ENCODE measurements around the gene ARL2BP. TPM values are rescaled to one million over a fixed set of nuclear protein-coding genes. Genes with fewer than 3 reads are reported as not detected.

The ARL2BP gene
- total RNA-seq, 1 experiment from 2014 or later, result 47.6 TPM

- Mint-ChIP-seq H3K27me3 (ENCODE audit: insufficient read depth, unreplicated experiment) (no peaks in the 10 kb centered on the region), H3K9me3 (ENCODE audit: unreplicated experiment) (no peaks in the 10 kb centered on the region), H3K4me3 (ENCODE audit: unreplicated experiment) (peak overlapping the region; percentile 21), H3K4me1 (ENCODE audit: low read depth, unreplicated experiment) (peaks cover 26% of the 10 kb centered on the region), H3K36me3 (ENCODE audit: insufficient read depth, unreplicated experiment) (peaks cover 17% of the 10 kb centered on the region), H3K27ac (ENCODE audit: unreplicated experiment) (no peak overlapping the region)
- ChIA-PET CTCF (interaction anchor here (0.5 to 3.7 kb wide), 18 partner anchors 11 to 622 kb away, joined by 3 to 88 read pairs (median 6); partner anchors contain the start of genes ARL2BP, CIAPIN1, COQ9 and PLLP), POLR2A (interaction anchor here (0.6 to 1.6 kb wide), 2 partner anchors 55 to 117 kb away, joined by 3 to 6 read pairs; partner anchors contain the start of gene ARL2BP)
- H3K27me3 ChIP-seq (replicated peaks; ENCODE audit: control insufficient read depth, insufficient read depth, low read length), result no peaks in the 10 kb centered on the region
- no peaks in the 10 kb centered on the region for H3K9me3 ChIP-seq
- peak overlapping the region; percentile 52 for H3K4me3 ChIP-seq (ENCODE audit: low read depth, low read length)
- H3K4me1 ChIP-seq, result peaks cover 30% of the 10 kb centered on the region
- TF ChIP-seq CTCF (IDR thresholded peaks at IDR 0.05; ENCODE audit: insufficient read depth in 1 of 2, low read depth in 1 of 2, low read length in 1 of 2, severe bottlenecking in 1 of 2, unreplicated experiment in 1 of 2), result peak; percentile 97
- BruUV-seq (replicated peaks), result no TSS peak
- DNase-seq, result peak; percentile 99
- H3K36me3 ChIP-seq (ENCODE audit: control insufficient read depth, insufficient read depth, low read length), result no peaks in the 10 kb centered on the region
- intact Hi-C loops (cut with micrococcal nuclease; ENCODE audit: unreplicated experiment), result loop anchor here (1.0 kb wide), 6 partner anchors 55 to 219 kb away; partner anchors contain the start of genes ARL2BP, PSME3IP1 and RSPRY1
Measured at GRCh38 chr16:57300387-57301125, 55.5 kb downstream of the ARL2BP start.

DNA sequence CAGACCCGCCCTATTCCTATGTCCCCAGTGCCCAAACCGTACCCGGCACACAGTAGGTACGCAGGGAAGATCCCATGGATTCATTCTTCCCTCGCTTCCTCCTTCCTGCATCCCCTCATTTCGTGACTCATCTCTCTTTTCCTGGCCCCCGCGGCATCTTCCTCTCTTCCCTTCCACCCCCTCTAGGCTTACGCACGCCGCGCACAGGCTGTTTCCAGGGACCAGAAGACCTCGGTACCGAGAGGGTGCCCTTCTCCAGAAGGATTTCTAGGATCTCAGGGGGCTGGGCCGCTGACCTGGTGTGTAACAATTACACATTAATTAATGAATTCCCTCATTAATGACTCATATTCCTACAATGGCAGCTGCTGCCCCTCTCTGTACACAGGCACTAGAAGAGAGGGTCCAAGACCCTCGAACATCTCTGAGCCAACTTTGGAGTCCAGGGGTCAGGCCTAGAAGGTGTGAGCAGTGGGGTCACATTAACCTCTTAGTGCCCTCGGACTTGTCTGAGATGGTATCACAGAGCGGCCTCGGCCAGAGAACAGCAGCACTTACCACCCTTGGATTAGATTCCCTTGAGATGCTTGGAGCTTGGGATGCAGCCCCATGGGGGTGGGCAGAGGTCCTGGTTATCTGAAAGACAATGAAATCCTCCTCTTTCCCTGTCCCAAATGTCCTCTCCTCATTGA is 56.2 kb downstream of the ARL2BP start:
- Mint-ChIP-seq H3K36me3 (ENCODE audit: insufficient read depth, unreplicated experiment) (peaks cover 17% of the 10 kb centered on the region), H3K4me3 (ENCODE audit: unreplicated experiment) (peak overlapping the region; percentile 21), H3K9me3 (ENCODE audit: unreplicated experiment) (no peaks in the 10 kb centered on the region), H3K27me3 (ENCODE audit: insufficient read depth, unreplicated experiment) (no peaks in the 10 kb centered on the region), H3K4me1 (ENCODE audit: low read depth, unreplicated experiment) (peaks cover 27% of the 10 kb centered on the region), H3K27ac (ENCODE audit: unreplicated experiment) (no peak overlapping the region)
- H3K36me3 ChIP-seq (ENCODE audit: control insufficient read depth, insufficient read depth, low read length), result no peaks in the 10 kb centered on the region
- H3K9me3 ChIP-seq, result no peaks in the 10 kb centered on the region
- no peak for DNase-seq
- H3K27me3 ChIP-seq (replicated peaks; ENCODE audit: control insufficient read depth, insufficient read depth, low read length), result no peaks in the 10 kb centered on the region
- no peak for TF ChIP-seq CTCF (IDR thresholded peaks at IDR 0.05; ENCODE audit: insufficient read depth in 1 of 2, low read depth in 1 of 2, low read length in 1 of 2, severe bottlenecking in 1 of 2, unreplicated experiment in 1 of 2)
- peaks cover 32% of the 10 kb centered on the region for H3K4me1 ChIP-seq
- H3K4me3 ChIP-seq (ENCODE audit: low read depth, low read length), result no peak overlapping the region
- no TSS peak for BruUV-seq (replicated peaks)
- POLR2A ChIA-PET, result interaction anchor here (1.6 kb wide), 1 partner anchor 116 kb away, joined by 6 read pairs; no protein-coding TSS in a partner anchor
- CTCF ChIA-PET, result interaction anchor here (0.6 to 3.7 kb wide), 6 partner anchors 28 to 218 kb away, joined by 3 to 88 read pairs (median 6); partner anchors contain the start of gene ARL2BP
- intact Hi-C loops (cut with micrococcal nuclease; ENCODE audit: unreplicated experiment), result no loop called here

Other genes with a start within 250 kb of the ARL2BP start
- 37.7 and 46.3 TPM in 2 replicates for gene CPNE2, start 152.7 kb upstream of the ARL2BP start, total RNA-seq (2022)
- 141 and 143 TPM in 2 replicates for gene PSME3IP1, start 59.2 kb upstream of the ARL2BP start, total RNA-seq (2022)
- 56.7 and 57.7 TPM in 2 replicates for gene RSPRY1, start 58.9 kb upstream of the ARL2BP start, total RNA-seq (2022)
- 53.0 and 54.0 TPM in 2 replicates for gene PLLP, start 39.4 kb downstream of the ARL2BP start, total RNA-seq (2022)
- 0.44 and 0.68 TPM in 2 replicates for gene CCL22, start 113.5 kb downstream of the ARL2BP start, total RNA-seq (2022)
- 0.16 TPM in 1 of 2 replicates, not detected in the other for gene CX3CL1, start 127.2 kb downstream of the ARL2BP start, total RNA-seq (2022)
- gene CCL17, start 159.5 kb downstream of the ARL2BP start, total RNA-seq (2022), result not detected in 2 replicates
- 98.3 and 103 TPM in 2 replicates for gene CIAPIN1, start 202.1 kb downstream of the ARL2BP start, total RNA-seq (2022)
- gene COQ9, start 202.2 kb downstream of the ARL2BP start, total RNA-seq (2022), result 50.9 and 54.2 TPM in 2 replicates
- 100 and 102 TPM in 2 replicates for gene POLR2C, start 217.4 kb downstream of the ARL2BP start, total RNA-seq (2022)
- 111 and 122 TPM in 2 replicates for gene DOK4, start 241.2 kb downstream of the ARL2BP start, total RNA-seq (2022)